Prostate gland (tissue), 2 donors: ENCODE measurements around the gene APOO.

ENCODE experiments used
- CTCF ChIP-seq, 4 experiments: fragments of 200-600 bp in 2 of 4; fragments of 450-650 bp in 2 of 4; sonication (generic) in 2 of 4; IDR thresholded peaks; 1 replicate in 3 of 4; 2 replicates in 1 of 4; pipeline ENCODE4 v1.5.1; 2016 to 2019; ENCODE audit warnings: antibody characterized with exemption in 4 of 4, mild to moderate bottlenecking in 2 of 4, moderate library complexity in 2 of 4
- POLR2A ChIP-seq: fragments of 450-650 bp; IDR thresholded peaks from one replicate; pipeline ENCODE4 v1.6.1; 2016; ENCODE audit warnings: antibody characterized with exemption, mild to moderate bottlenecking
- POLR2AphosphoS5 ChIP-seq: sonication (generic); formaldehyde crosslinking; IDR thresholded peaks from one replicate; pipeline ENCODE4 v1.6.1; 2017; ENCODE audit warnings: antibody characterized with exemption

- TF ChIP-seq CTCF (IDR thresholded peaks at IDR 0.05) (no peak), POLR2AphosphoS5 (no peak), POLR2A (no peak)
Observed at GRCh38 chrX:23896981-23897380, 10.8 kb downstream of the APOO start.
